Activated effector memory CD4-positive, alpha-beta T cell treated with Interleukin-2 at 50 U/mL for 16 hours (primary cell): ENCODE data around the gene SH3BP1.

ENCODE experiments used
- DNase-seq: peaks from one replicate; pipeline ENCODE4 v3.0.0-alpha.2; 2020

Gene SH3BP1

GRCh38 chr22:37616201-37617083 is 23.0 kb upstream of the SH3BP1 start:
- DNase-seq: no peak

GRCh38 chr22:37617431-37617830 is 22.0 kb upstream of the SH3BP1 start:
- DNase-seq: no peak

DNA sequence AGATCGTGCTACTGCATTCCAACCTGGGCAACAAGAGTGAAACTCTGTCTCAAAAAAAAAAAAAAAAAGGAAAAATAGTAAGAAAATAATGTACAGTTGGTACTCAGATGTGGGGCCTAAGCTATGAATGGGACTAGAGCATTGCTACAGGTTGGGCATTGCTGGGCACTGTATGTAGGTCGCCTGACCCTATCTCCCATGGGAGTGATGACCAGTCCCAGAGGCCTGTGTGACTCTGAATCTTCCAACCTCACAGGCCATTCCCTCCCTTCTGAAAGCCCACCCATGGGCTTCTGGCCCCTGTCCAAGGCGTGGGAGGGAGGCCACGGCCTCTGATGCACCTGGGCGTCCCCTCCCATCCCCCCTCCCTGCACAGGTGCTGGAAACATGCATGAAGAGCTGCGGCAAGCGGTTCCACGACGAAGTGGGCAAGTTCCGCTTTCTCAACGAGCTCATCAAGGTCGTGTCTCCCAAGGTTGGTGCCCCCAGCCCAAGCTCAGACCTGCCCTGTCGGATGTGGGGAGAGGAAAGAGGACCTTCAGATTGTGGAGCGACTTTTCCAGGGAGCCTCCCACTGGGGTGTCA is 21.3 kb upstream of the SH3BP1 start:
- DNase-seq: no peak

DNA sequence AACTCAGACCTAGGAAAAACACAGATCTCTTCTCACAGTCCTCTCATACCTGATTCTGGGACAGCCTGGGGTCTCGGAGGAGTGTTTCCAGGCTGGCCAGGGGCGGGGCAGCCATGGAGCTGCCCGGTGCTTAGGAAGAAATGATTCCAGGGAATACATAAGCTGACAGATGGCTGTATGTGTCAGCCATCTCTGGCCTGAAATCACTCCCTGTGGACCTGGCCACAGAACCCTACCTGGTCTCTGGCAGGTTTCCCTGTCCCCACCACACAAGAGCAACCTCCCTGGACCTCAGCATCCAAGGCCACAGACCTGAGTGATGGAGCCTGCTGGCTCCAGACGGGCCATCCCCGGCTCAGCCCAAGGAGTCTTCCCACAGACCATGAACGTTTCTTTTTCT is 20.8 kb upstream of the SH3BP1 start:
- no peak for DNase-seq

GRCh38 chr22:37619991-37620390 is 19.5 kb upstream of the SH3BP1 start:
- no peak for DNase-seq

GRCh38 chr22:37621352-37621860 is 18.1 kb upstream of the SH3BP1 start:
- no peak for DNase-seq

- peak; percentile 63 for DNase-seq
Measured at GRCh38 chr22:37623075-37624016, 16.1 kb upstream of the SH3BP1 start.

DNA sequence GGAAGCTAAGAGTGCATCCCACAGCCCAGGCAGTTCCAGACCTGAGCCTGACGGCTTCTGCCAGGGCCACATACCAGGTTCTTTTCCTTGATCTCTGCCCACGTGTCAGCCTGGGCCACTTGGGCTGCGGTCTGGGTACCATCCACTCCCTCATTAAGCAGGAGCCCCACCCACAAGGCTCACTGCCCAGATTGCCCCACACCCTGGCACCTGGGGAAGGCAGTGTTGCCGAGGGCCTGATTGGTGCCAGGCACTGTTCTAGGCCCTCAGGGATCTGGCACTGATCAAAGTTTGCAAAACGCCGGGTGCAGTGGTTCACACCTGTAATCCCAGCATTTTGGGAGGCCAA is 15.5 kb upstream of the SH3BP1 start:
- DNase-seq: no peak

GRCh38 chr22:37624876-37625275 is 14.6 kb upstream of the SH3BP1 start:
- no peak for DNase-seq

- DNase-seq: no peak
Measured at GRCh38 chr22:37625737-37626136, 13.7 kb upstream of the SH3BP1 start.

GRCh38 chr22:37626144-37626543 is 13.3 kb upstream of the SH3BP1 start:
- no peak for DNase-seq

DNA sequence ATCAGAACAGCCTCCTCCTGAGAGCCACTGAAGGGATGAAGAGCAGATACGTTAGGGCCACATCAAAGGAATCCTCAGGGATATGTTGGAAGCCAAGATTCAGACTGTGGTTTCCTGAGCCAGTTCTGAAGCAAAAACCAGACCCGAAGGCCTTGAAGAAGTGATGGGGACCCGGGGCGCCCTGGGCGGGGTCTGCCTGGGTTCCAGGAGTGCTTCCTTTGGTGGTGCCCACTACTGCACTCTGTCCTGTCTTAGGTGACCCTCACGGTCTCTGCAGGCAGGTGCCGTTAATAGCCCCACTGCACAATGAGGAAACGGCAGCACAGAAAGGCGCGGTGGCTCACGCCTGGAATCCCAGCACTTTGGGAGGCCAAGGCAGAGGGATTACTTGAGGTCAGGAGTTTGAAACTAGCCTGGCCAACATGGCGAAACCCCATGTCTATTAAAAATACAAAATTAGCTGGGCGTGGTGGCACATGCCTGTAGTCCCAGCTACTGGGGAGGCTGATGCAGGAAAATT is 12.9 kb upstream of the SH3BP1 start:
- no peak for DNase-seq

GRCh38 chr22:37627121-37627520 is 12.3 kb upstream of the SH3BP1 start:
- no peak for DNase-seq

GRCh38 chr22:37627545-37627944 is 11.9 kb upstream of the SH3BP1 start:
- peak; percentile 55 for DNase-seq

DNA sequence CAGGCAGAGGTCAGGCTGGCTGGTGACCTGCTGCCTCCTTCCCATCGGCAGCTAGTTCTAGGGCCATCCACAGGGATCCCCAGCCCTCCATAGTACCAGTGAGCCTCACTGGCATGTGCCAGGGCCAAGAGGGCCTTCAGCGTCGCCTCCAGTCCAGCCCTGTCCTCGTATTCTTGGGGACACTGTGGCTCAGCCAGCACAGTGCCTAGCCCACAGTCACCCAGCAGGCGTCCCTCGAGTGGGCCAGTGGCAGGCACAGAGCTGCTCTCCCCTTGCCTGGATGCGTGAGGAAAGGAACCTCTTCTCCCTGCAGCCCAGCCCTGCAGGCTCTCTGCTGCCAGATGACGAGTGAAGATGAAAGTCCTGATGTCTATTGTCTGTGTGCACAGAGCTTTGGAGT is 10.6 kb upstream of the SH3BP1 start:
- DNase-seq: no peak

DNA sequence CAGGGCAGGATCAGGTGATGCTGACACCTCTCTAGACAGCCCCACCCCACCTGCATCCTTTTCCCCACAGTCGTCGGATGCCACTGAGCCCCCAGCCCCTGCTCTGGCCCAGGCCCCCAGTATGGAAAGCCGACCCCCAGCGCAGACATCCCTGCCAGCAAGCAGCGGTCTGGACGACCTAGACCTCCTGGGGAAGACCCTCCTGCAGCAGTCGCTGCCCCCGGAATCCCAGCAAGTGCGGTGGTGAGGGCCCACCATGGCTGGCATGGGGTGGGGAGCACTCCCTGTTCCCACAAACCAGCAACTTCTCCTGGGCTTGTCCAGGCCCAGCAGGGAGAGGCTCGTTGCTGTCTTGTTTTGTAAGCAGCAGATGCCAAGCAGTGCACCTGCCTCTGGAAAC is 9.5 kb upstream of the SH3BP1 start:
- no peak for DNase-seq

DNA sequence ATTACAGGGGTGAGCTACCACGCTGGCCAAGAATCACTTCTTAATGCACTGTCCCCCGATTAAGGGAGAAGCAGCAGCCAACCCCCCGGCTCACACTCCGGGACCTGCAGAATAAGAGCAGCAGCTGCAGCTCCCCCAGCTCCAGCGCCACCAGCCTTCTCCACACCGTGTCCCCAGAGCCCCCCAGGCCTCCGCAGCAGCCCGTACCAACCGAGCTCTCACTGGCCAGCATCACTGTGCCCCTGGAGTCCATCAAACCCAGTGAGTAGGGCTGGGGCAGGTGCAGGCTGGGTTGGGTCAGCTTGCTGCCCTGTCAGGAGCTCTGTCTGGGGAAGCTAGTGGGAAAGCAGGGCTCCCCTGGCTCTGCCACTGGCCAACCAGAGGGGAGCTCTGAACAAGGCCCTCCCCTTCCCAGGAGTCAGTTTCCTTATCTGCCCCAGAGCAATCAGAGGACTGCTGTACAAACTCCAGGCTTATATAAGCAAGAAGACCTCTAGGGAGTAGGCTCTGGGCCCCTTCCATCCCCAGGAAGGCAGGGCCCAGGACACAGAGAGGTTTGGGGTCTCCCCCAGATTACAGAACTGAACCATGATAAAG is 8.5 kb upstream of the SH3BP1 start:
- no peak for DNase-seq

DNA sequence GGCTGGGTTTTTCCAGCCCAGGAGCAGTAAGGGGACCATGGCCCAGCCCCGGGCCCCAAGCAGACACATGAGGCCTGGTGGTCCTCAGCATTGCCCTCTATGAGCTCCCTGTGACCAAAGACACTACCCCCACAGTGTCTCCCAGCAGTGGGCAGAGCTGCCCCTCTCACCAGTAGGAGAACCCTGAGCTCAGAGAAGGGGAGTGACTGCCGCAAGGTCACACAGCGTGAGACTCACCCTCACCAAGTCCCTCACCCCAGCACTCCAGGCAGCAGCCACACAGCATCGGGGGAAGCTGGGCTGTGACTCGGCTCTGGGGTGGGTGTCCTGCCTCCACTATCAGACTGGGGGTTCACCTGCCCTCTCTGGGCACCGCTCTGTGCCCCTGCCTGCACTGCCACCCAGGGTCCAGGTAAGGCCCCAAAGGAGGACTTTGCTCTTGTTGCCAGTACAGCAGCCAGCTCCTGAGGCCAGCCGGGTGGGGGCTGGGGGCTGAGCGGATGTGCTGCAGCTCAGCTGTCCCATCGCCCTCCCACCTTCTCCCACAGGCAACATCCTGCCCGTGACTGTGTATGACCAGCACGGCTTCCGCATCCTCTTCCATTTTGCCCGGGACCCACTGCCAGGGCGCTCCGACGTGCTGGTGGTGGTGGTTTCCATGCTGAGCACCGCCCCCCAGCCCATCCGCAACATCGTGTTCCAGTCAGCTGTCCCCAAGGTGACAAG is 7.9 kb upstream of the SH3BP1 start:
- DNase-seq: no peak

DNA sequence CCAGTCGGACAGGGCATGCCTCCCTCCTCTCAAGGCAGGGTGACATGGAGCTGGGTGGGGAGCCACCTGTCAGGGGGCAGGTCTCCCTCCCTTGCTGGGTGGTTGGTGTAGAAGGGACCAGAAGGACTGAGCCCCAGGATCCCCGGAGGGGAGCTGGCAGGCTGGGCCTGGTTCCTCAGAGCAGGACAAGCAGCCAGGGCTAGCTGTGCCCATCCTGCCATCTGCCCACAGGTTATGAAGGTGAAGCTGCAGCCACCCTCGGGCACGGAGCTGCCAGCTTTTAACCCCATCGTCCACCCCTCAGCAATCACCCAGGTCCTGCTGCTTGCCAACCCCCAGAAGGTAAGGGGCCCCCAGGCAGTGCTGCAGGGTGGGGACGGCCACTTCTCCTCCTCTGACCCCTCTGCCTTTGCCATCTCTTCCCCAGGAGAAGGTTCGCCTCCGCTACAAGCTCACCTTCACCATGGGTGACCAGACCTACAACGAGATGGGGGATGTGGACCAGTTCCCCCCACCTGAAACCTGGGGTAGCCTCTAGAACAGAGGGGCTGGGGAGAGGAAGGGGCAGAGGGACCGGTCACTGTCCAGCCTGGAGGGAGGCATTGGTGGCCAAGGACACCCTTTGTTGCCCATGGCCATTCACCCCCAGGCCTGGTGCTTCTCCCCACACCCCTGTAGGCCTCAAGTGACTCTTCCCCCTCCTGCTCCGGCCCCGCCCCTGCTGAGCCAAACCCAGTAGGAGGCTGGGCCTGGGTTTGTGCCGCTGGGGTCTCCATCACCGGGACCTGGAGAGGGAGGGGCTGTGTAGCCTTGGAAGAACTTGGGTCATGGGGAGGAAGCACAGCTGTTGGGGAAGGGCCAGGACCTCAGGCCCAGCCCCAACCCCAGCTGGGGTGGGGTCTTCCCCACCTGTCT is 7.0 kb upstream of the SH3BP1 start:
- no peak for DNase-seq

DNA sequence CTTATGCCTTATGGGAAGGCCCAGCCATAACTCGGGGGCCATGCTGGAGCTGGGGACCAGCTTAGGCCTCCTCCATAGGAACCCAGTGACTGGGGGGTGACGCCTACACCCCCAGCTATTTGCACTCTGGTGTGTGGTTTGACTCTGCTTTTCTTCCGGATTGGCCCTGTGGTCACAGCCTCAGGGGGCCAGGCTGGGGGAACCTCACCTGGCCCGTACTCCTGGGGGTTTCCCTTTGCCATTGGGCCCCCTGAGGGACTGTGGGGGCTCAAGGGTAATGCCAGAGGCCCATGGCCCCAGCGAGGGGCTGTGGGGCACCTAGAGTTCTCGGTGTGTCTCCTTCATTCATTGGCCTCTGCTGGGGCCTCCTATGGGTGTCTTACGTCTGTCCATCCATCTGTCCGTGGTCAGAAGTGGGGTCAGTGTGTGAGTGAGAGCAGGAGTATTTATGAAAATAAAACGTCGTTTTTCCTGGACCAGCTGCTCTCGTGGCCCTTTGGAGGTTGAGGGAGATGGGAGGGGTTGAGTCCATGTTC is 6.3 kb upstream of the SH3BP1 start:
- DNase-seq: no peak
